ENCODE results near the gene SSR1. TPM values are rescaled to one million over a fixed set of nuclear protein-coding genes. Genes with fewer than 3 reads are reported as not detected.
A peak's percentile ranks its signal among the peaks of the same experiment; 100 is the strongest.

The SSR1 gene
- total and polyA plus RNA-seq, 2 of the 13 experiments (the other 11 are each of a cell fraction or from before 2014, with no cell fraction given) = 203 to 243 TPM

DNA sequence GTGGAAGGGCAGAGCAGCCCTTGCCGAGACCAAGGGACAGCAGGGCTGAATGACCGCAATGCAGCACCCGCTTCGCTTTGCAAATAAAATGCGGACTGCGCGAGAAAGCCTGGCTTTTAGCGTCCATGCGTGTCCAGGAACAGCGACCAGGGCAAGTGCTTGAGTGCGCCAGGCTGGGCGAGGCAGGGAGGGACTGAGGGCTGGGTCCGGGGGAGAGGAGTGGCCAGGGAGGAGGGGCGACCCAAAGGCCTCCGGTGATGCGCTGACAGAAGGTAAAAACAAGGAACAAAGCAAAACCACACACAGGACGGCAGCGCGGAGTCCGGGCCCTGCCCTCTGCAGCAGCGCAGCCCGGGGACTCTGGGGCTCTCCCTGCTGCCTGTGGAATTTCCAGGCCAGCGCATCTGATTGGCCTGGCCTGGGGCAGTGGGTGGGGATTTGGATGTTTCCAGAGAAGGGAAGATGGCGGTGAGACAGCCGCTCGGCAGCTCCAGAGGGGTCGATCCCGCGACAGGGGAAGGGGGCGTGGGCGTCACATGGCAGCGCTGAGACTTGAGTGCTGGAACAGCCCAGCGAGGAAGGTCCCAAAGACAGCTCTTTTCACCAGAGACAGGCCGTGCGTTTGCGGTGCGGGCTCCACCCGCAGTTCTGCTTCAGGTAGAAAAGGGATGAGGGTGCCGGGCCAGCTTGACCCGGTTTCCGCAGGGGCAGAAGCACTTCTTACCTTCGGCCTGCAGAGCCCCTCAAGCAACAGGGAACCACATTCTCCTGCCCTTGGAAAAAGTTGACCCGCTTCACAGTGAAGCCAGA is 51.8 kb downstream of the SSR1 start (continued):
- no peak for TF ChIP-seq RAD51 (IDR thresholded peaks at IDR 0.05; ENCODE audit: borderline replicate concordance)
- TF ChIP-seq ZNF441 (CRISPR knock-in tag; IDR thresholded peaks at IDR 0.05; ENCODE audit: borderline replicate concordance) = no peak; the same call in none of the 2 replicates
- peak; percentile 21 for TF ChIP-seq ZBTB38 (CRISPR knock-in tag; IDR thresholded peaks at IDR 0.05)
- TF ChIP-seq ZNF431 (CRISPR knock-in tag; IDR thresholded peaks at IDR 0.05; ENCODE audit: borderline replicate concordance, low read depth) = 0 out of 2 replicates have a peak, but pooled peaks have one; percentile 34
- TF ChIP-seq DNMT3B (CRISPR knock-in tag; conservative IDR thresholded peaks at IDR 0.05) = no peak
- 0 out of 2 replicates have a peak, but pooled peaks have one; percentile 29 for TF ChIP-seq CHD2 (IDR thresholded peaks at IDR 0.05; ENCODE audit: low read depth, low read length)
- peak; percentile 94; the same call in 1 of the 2 replicates for TF ChIP-seq ZNF556 (CRISPR knock-in tag; IDR thresholded peaks at IDR 0.05; ENCODE audit: borderline replicate concordance)
- peak; percentile 95 for TF ChIP-seq SRY (CRISPR knock-in tag; IDR thresholded peaks at IDR 0.05)
- TF ChIP-seq, protein P1, sequence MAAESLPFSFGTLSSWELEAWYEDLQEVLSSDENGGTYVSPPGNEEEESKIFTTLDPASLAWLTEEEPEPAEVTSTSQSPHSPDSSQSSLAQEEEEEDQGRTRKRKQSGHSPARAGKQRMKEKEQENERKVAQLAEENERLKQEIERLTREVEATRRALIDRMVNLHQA (CRISPR knock-in tag; IDR thresholded peaks at IDR 0.05) = 0 out of 2 replicates have a peak, but pooled peaks have one; percentile 63
- no peak for TF ChIP-seq ZNF75D (CRISPR knock-in tag; IDR thresholded peaks at IDR 0.05; ENCODE audit: borderline replicate concordance)
- TF ChIP-seq, protein P2, sequence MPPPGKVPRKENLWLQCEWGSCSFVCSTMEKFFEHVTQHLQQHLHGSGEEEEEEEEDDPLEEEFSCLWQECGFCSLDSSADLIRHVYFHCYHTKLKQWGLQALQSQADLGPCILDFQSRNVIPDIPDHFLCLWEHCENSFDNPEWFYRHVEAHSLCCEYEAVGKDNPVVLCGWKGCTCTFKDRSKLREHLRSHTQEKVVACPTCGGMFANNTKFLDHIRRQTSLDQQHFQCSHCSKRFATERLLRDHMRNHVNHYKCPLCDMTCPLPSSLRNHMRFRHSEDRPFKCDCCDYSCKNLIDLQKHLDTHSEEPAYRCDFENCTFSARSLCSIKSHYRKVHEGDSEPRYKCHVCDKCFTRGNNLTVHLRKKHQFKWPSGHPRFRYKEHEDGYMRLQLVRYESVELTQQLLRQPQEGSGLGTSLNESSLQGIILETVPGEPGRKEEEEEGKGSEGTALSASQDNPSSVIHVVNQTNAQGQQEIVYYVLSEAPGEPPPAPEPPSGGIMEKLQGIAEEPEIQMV (CRISPR knock-in tag; IDR thresholded peaks at IDR 0.05; ENCODE audit: low read depth) = no peak; the same call in 1 of the 2 replicates
- TF ChIP-seq, protein P3, sequence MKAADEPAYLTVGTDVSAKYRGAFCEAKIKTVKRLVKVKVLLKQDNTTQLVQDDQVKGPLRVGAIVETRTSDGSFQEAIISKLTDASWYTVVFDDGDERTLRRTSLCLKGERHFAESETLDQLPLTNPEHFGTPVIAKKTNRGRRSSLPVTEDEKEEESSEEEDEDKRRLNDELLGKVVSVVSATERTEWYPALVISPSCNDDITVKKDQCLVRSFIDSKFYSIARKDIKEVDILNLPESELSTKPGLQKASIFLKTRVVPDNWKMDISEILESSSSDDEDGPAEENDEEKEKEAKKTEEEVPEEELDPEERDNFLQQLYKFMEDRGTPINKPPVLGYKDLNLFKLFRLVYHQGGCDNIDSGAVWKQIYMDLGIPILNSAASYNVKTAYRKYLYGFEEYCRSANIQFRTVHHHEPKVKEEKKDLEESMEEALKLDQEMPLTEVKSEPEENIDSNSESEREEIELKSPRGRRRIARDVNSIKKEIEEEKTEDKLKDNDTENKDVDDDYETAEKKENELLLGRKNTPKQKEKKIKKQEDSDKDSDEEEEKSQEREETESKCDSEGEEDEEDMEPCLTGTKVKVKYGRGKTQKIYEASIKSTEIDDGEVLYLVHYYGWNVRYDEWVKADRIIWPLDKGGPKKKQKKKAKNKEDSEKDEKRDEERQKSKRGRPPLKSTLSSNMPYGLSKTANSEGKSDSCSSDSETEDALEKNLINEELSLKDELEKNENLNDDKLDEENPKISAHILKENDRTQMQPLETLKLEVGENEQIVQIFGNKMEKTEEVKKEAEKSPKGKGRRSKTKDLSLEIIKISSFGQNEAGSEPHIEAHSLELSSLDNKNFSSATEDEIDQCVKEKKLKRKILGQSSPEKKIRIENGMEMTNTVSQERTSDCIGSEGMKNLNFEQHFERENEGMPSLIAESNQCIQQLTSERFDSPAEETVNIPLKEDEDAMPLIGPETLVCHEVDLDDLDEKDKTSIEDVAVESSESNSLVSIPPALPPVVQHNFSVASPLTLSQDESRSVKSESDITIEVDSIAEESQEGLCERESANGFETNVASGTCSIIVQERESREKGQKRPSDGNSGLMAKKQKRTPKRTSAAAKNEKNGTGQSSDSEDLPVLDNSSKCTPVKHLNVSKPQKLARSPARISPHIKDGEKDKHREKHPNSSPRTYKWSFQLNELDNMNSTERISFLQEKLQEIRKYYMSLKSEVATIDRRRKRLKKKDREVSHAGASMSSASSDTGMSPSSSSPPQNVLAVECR (CRISPR knock-in tag; IDR thresholded peaks at IDR 0.05; ENCODE audit: borderline replicate concordance) = peak; percentile 88
- peak; percentile 87 for TF ChIP-seq SALL1 (CRISPR knock-in tag; IDR thresholded peaks at IDR 0.05)
- peak; percentile 94 for TF ChIP-seq XRCC5 (optimal IDR thresholded peaks at IDR 0.05; ENCODE audit: low read length)
- TF ChIP-seq, protein P4, sequence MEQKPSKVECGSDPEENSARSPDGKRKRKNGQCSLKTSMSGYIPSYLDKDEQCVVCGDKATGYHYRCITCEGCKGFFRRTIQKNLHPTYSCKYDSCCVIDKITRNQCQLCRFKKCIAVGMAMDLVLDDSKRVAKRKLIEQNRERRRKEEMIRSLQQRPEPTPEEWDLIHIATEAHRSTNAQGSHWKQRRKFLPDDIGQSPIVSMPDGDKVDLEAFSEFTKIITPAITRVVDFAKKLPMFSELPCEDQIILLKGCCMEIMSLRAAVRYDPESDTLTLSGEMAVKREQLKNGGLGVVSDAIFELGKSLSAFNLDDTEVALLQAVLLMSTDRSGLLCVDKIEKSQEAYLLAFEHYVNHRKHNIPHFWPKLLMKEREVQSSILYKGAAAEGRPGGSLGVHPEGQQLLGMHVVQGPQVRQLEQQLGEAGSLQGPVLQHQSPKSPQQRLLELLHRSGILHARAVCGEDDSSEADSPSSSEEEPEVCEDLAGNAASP (CRISPR knock-in tag; IDR thresholded peaks at IDR 0.05; ENCODE audit: borderline replicate concordance) = 0 out of 2 replicates have a peak, but pooled peaks have one; percentile 19
- TF ChIP-seq PLRG1 (conservative IDR thresholded peaks at IDR 0.05) = no peak
